ENCODE results near the gene ZMIZ1.

- TF ChIP-seq, protein P1, sequence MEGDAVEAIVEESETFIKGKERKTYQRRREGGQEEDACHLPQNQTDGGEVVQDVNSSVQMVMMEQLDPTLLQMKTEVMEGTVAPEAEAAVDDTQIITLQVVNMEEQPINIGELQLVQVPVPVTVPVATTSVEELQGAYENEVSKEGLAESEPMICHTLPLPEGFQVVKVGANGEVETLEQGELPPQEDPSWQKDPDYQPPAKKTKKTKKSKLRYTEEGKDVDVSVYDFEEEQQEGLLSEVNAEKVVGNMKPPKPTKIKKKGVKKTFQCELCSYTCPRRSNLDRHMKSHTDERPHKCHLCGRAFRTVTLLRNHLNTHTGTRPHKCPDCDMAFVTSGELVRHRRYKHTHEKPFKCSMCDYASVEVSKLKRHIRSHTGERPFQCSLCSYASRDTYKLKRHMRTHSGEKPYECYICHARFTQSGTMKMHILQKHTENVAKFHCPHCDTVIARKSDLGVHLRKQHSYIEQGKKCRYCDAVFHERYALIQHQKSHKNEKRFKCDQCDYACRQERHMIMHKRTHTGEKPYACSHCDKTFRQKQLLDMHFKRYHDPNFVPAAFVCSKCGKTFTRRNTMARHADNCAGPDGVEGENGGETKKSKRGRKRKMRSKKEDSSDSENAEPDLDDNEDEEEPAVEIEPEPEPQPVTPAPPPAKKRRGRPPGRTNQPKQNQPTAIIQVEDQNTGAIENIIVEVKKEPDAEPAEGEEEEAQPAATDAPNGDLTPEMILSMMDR (conservative IDR thresholded peaks at IDR 0.05), result no peak
- no peak for TF ChIP-seq ZFX (IDR thresholded peaks at IDR 0.05)
Observed at GRCh38 chr10:79183468-79183865, 114.7 kb downstream of the ZMIZ1 start.
